GM18861 (cell line): ENCODE measurements around the gene ITGAE.
A peak's percentile ranks its signal among the peaks of the same experiment; 100 is the strongest.
"Not testable (repeated sequence)": the region's sequence is repeated elsewhere in the genome, so short reads cannot be mapped to it uniquely, and the experiment has no call there.

Experiments used
- ATAC-seq: cut with Tn5 transposase; IDR thresholded peaks from one replicate; pipeline ENCODE4 v1.9.1; 2021; ENCODE audit not compliant: unreplicated experiment

Gene ITGAE

DNA sequence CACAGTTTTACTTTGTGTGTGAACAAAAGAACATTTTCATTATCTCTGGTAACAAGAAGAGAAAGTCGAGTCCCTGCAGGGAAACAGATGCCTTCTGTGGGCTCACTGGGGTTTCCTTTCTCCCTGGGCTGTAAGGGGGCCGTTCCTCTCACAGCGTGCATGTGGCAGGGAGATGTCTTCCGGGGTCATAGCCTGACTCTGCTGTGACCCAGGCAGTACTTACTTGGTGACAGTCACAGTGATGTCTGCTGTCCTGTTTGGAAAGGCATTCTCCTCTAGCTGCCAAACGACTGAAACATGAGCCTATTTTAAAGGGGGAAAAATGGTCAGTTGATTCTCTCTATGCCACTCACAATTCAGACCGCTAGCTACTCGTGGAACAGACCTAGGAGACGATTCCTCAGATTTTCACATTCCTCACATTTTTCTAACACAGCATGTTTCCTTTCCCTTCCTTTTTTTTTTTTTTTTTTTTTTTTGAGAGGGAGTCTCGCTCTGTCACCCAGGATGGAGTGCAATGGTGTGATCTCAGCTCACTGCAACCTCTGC is 70.0 kb downstream of the ITGAE start:
- no peak for ATAC-seq

- ATAC-seq: no peak
These were observed 71.1 kb downstream of the ITGAE start for GRCh38 chr17:3729881-3730280.

DNA sequence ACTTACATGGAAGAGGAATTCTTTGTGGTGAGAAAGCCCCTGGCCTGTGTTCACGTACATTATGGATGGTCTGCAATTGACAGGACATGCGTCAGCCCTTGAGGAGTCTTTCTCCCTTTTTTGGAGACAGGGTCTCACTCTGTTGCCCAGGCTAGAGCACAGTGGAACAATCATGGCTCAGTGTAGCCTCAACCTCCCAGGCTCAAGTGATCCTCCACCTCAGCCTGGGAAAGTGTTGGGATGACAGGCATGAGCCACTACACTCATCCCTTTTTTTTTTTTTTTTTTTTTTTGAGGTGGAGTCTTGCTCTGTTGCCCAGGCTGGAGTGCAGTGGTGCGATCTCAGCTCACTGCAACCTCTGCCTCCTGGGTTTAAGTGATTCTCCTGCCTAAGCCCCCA is 72.9 kb downstream of the ITGAE start:
- not testable (repeated sequence) for ATAC-seq

DNA sequence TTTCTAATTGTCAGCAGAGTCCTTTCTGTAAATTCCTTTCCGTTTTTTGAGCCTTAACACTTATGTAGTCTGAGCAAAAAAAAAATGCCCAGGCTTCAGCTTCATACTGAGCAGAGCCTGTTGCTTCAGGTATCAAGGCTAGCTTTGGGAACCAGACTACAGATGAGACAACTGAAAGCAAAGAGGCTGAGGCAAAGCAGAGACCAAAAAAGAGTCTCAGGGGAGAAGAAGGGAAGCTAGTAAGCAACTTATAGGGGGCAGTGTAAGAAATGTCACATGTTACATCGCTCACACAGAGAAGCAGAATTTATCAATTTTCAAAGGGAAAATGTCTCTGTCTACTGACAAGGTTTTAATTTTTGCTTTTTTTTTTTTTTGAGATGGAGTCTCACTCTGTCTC is 73.9 kb downstream of the ITGAE start:
- ATAC-seq: peak; percentile 35

- no peak for ATAC-seq
These were observed 76.5 kb downstream of the ITGAE start for GRCh38 chr17:3724378-3725077.

- ATAC-seq: peak; percentile 66
These were observed 77.2 kb downstream of the ITGAE start, which contains the start of gene HASPIN for GRCh38 chr17:3723556-3724377. TSS of gene HASPIN (plus strand) at chr17:3723903. CDS start at chr17:3723936, 33 bp downstream.

GRCh38 chr17:3723188-3723555 is 77.8 kb downstream of the ITGAE start:
- peak; percentile 3 for ATAC-seq

DNA sequence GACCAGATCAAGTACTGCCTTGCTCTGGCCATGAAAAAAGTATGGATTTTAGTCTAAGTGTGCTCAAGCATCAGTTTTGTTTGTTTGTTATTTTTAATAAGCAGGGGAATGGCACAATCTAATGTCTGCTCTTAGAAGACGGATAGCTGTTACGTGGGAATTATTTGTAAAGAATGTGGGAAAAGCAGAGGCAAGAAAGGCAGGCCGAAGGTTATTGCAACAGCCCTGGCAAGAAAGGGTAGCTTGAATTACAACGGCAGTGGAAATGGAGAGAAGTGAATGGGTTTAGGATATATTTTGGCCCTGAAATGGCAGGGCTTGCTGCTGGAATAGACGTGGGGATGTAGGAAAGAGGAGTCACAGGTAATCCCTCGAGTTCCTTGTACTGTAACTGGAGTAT is 78.3 kb downstream of the ITGAE start:
- ATAC-seq: no peak

GRCh38 chr17:3719265-3719664 is 81.7 kb downstream of the ITGAE start:
- no peak for ATAC-seq

DNA sequence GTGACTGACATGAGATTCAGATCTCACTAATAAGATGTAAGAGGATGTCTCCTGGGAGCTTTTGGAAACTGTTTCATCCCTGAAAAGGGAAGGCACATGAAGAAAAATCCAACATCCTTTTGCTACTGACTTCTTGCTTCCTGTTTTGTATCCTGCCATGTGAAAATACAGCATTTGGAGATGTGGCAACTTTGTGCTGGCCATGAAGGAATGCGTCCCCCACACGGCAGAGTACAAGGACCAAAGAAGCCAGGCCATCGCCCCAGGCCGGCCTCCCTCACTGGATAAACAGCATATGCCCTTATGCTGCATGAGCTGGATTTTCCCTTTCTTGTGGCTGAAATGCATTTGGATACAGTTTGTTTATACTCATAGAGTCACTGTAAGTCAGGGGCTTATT is 82.8 kb downstream of the ITGAE start:
- no peak for ATAC-seq

DNA sequence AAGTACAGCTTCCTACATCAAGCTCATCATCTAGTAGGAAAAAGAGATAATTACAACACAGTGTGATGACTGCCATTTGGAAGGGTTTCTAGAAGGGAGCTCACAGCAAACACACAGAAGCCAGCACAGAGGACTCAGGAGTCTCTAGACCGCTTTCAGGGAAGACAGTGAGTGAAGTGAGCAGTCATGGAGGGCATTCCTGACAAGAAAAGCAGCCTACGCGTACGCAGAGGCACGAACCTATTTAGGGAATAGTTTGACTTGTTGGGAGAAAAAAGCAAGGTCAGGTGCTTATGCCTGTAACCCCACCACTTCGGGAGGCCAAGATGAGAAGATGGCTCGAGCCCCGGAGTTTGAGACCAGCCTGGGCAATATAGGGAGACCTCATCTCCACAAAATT is 85.7 kb downstream of the ITGAE start:
- ATAC-seq: no peak

- no peak for ATAC-seq
These were observed 88.1 kb downstream of the ITGAE start for GRCh38 chr17:3712811-3713463.

DNA sequence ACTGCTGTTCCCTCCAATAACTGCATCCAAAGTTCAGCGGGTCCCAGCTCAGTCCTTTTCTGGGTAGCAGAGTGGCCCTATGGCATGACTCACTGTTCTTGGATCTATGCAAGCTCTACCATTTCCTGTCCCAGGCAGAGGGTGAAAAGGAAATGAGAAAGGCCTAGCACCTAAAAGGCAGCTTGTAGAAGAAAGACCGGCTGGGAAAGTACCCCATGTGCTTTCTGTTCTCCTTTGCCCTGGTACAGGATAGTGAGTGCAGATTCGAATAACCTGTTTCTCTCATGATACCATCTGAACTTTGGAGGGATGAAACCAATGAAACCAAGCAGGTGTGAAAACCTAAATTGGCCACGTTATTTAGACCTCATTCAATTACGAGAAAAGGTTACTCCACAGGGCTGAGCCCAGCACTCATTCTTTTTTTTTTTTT is 90.0 kb downstream of the ITGAE start:
- peak; percentile 92 for ATAC-seq

- no peak for ATAC-seq
These were observed 92.6 kb downstream of the ITGAE start for GRCh38 chr17:3708366-3708765.

DNA sequence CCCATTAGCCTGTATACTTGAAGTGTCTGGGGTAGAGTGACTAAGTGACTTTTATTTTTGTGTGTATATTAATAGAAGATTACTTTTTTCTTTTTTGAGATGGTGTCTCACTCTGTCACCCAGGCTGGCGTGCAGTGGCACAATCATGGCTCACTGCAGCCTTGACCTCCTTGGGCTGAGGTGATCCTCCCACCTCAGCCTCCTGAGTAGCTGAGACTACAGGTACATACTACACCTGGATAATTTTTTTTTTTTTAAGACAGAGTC is 95.3 kb downstream of the ITGAE start:
- not testable (repeated sequence) for ATAC-seq

- no peak for ATAC-seq
These were observed 95.9 kb downstream of the ITGAE start for GRCh38 chr17:3704931-3705717.

DNA sequence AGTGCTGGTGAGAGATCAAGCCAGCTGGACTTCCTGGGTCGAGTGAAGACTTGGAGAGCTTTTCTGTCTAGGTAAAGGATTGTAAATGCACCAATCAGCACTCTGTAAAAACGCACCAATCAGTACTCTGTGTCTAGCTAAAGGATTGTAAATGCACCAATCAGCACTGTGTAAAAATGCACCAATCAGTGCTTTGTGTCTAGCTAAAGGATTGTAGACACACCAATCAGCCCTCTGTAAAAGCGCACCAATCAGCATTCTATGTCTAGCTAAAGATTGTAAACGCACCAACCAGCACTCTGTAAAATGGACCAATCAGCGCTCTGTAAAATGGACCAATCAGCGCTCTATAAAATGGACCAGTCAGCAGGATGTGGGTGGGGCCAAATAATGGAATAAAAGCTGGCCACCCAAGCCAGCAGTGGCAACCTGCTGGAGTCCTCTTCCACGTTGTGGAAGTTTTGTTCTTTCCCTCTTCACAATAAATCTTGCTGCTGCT is 98.9 kb downstream of the ITGAE start:
- not testable (repeated sequence) for ATAC-seq

GRCh38 chr17:3699951-3700350 is 101.0 kb downstream of the ITGAE start:
- ATAC-seq: no peak

DNA sequence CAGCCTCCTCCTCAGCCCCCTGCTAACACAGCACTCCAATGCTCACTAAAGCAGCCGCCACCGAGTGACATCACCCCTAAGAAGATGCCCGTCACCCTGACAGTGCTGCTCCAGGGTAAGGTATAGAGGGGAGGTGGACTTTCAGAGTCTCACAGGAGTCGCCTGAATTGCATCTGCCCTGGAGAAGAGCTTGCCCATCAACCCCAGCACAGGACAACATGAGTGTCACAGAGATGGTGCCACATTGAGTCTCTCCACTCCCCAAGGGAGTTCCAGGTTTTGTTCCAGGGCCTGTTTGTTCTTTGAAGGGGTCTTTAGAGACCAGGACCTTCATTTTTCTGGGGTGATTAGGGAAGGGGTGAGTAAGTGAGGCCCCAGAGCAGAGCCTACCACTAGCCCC is 102.8 kb downstream of the ITGAE start:
- ATAC-seq: no peak

DNA sequence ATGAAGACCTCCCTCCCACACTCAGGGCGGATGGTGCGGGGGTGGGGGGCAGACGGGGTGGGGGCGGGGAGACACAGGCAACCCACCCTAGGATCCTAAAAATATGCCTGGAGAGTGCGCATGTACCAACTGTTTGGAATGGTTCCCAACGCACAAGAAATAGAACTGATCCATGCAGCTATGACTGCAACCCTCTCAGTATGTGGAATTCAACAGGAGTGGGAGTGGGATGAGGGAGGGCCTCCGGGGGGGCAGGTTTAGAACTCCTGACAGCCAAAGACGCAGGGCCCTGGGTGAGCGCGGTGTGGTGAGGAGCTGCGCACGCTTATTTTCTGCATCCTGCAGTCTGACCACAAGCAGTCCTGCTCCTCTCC is 103.9 kb downstream of the ITGAE start:
- no peak for ATAC-seq
